ENCODE results near the gene TTC14. TPM values are rescaled to one million over a fixed set of nuclear protein-coding genes. Genes with fewer than 3 reads are reported as not detected.

The TTC14 gene
- total RNA-seq (2013; cell fraction: nucleolus; rRNA removed) = 80.0 and 84.1 TPM in 2 replicates
- total RNA-seq (2014; rRNA removed) = 27.6 and 37.5 TPM in 2 replicates
- 31.2 and 33.1 TPM in 2 replicates for total RNA-seq (2014; rRNA removed; fragmentation: Illumina TruSeq; extraction: Trizol)
- total RNA-seq (2021) = 40.8 and 42.7 TPM in 2 replicates
- polyA plus RNA-seq (2011; ENCODE audit: low read depth) = 14.3 TPM
- polyA plus RNA-seq (2011; rRNA removed) = 81.5 and 114 TPM in 2 replicates
- polyA plus RNA-seq (2011; cell fraction: cytosol; rRNA removed) = 26.4 and 29.1 TPM in 2 replicates
- 54.2 and 84.1 TPM in 2 replicates for polyA plus RNA-seq (2011; cell fraction: nucleus; rRNA removed)
- 21.6 TPM in 2 replicates for polyA plus RNA-seq (2012)
- polyA plus RNA-seq (2014; fragmentation: Illumina TruSeq; extraction: Trizol) = 36.2 and 43.8 TPM in 2 replicates
- polyA plus RNA-seq (2014; fragmentation: Nextera tagmentation; extraction: Ambion mirVana) = 10 to 100 TPM; 14.0 to 22.4 TPM
- 30.8 and 33.3 TPM in 2 replicates for polyA plus RNA-seq (2014; rRNA removed)
- 10 to 100 TPM; 23.3 to 24.1 TPM for polyA plus RNA-seq (2016; fragmentation: Nextera tagmentation; extraction: Ambion mirVana)
- 43.7 and 56.2 TPM in 2 replicates for polyA minus RNA-seq (2011; rRNA and poly(A)+ RNA removed)
- 15.7 and 28.3 TPM in 2 replicates for polyA minus RNA-seq (2011; cell fraction: cytosol; rRNA and poly(A)+ RNA removed)
- polyA minus RNA-seq (2011; cell fraction: nucleus; rRNA and poly(A)+ RNA removed) = 76.4 and 118 TPM in 2 replicates
- percentile 96 among the genes with signal in this experiment for Bru-seq, nascent RNA
- percentile 92 among the genes with signal in this experiment for BruChase-seq, experiment 1, labeled RNA remaining after a 6-hour chase
- BruChase-seq, experiment 2, labeled RNA remaining after a 2-hour chase = percentile 97 among the genes with signal in this experiment
- long read RNA-seq, experiment 1, full-length matches to known transcripts = 20 of 67 reads
- long read RNA-seq, experiment 1, partial matches to known transcripts = 37 of 67 reads
- long read RNA-seq, experiment 1, other reads (novel, unspliced or antisense) = 10 of 67 reads
- long read RNA-seq, experiment 2, full-length matches to known transcripts = 82 of 416 reads
- long read RNA-seq, experiment 2, partial matches to known transcripts = 278 of 416 reads
- long read RNA-seq, experiment 2, other reads (novel, unspliced or antisense) = 56 of 416 reads

- ChIA-PET SMC1A (ENCODE audit: uncharacterized antibody, unreplicated experiment) (interaction anchor here (0.6 to 2.1 kb wide), 15 partner anchors 14 to 790 kb away, joined by 3 to 9 read pairs (median 3); partner anchors contain the start of gene CCDC39), RAD21 (ENCODE audit: unreplicated experiment) (interaction anchor here (0.6 to 3.5 kb wide), 12 partner anchors 10 to 790 kb away, joined by 3 to 13 read pairs (median 4); partner anchors contain the start of genes CCDC39 and FXR1), CTCF (interaction anchor here (0.7 to 2.5 kb wide), 11 partner anchors 10 to 1039 kb away, joined by 3 to 11 read pairs (median 4); partner anchors contain the start of genes ACTL6A and CCDC39), POLR2A (interaction anchor here (0.7 to 1.0 kb wide), 3 partner anchors 20 to 43 kb away, joined by 3 to 8 read pairs (median 3); no protein-coding TSS in a partner anchor)
- Histone ChIP-seq H3K27me3 (replicated peaks in 1 of 2; ENCODE audit: control insufficient read depth in 2 of 2, insufficient read depth in 2 of 2, low read length in 1 of 2) (no peaks in the 10 kb centered on the region), H3K9ac (ENCODE audit: control insufficient read depth, insufficient read depth, low read length) (peak within 1 kb of the TSS; percentile 77), H2AFZ (ENCODE audit: control insufficient read depth, low read depth, low read length) (peak within 1 kb of the TSS; percentile 99), H3K79me2 (ENCODE audit: control insufficient read depth, insufficient read depth, low read length) (peaks cover 19% of the 10 kb centered on the region), H3K4me3 (peak within 1 kb of the TSS; percentile 90), H3K36me3 (ENCODE audit: control insufficient read depth in 2 of 2, insufficient read depth in 2 of 2, low read length in 1 of 2) (peaks cover 0 to 5% of the 10 kb centered on the region in 2 experiments; a peak in 1 of 4 replicates), H4K20me1 (ENCODE audit: control insufficient read depth, insufficient read depth) (no peaks in the 10 kb centered on the region), H3K4me1 (ENCODE audit: control insufficient read depth, insufficient read depth, low read length) (no peaks in the 10 kb centered on the region), H3K9me3 (replicated peaks; ENCODE audit: control insufficient read depth, insufficient read depth, low read length) (peaks cover 4% of the 10 kb centered on the region; the same call in 2 of the 3 replicates), H3K27ac (ENCODE audit: control insufficient read depth, insufficient read depth) (peak within 1 kb of the TSS; percentile 67), H3K4me2 (ENCODE audit: control insufficient read depth, insufficient read depth) (peak within 1 kb of the TSS; percentile 84)
- peak; percentile 95 for ATAC-seq
- peak; percentile 81 for DNase-seq (ENCODE audit: low read depth, low spot score)
- WGBS (ENCODE audit: insufficient coverage, insufficient replicate concordance, low lambda C conversion rate, missing lambda C conversion rate) = 9% methylated on average over 70 of the region's 70 CpGs
- in situ Hi-C loops (cut with MboI) (loop anchor here (5.0 to 25.0 kb wide), 3 partner anchors 675 to 1265 kb away; partner anchors contain the start of gene MFN1), intact Hi-C loops (cut with micrococcal nuclease; ENCODE audit: unreplicated experiment) (loop anchor here (5.0 kb wide), 2 partner anchors 75 to 950 kb away; partner anchors contain the start of genes CCDC39 and USP13)
- BruUV-seq (replicated peaks) = TSS peak; percentile 97
- FAIRE-seq = peak; percentile 99
- 0 out of 2 replicates have a peak, but pooled peaks have one; percentile 12 for TF ChIP-seq BACH1 (IDR thresholded peaks at IDR 0.05; ENCODE audit: borderline replicate concordance)
- no peak for TF ChIP-seq CBX3 (IDR thresholded peaks at IDR 0.05; ENCODE audit: borderline replicate concordance, low read depth)
- TF ChIP-seq USF1 (IDR thresholded peaks at IDR 0.05; ENCODE audit: borderline replicate concordance, extremely low read length, insufficient read depth, low read depth, low read length) = no peak
- TF ChIP-seq ZNF274 (IDR thresholded peaks at IDR 0.05; ENCODE audit: insufficient read depth, insufficient read length) = no peak
- TF ChIP-seq MTA2 (IDR thresholded peaks at IDR 0.05; ENCODE audit: low read depth) = peak; percentile 55; the same call in 1 of the 2 replicates
- TF ChIP-seq CBX5 (IDR thresholded peaks at IDR 0.05; ENCODE audit: low read depth) = peak; percentile 89
- peak; percentile 93 for TF ChIP-seq POLR2A (IDR thresholded peaks at IDR 0.05; ENCODE audit: low read depth, low read length)
- peak; percentile 22 for TF ChIP-seq EED (IDR thresholded peaks at IDR 0.05; ENCODE audit: low read depth)
- peak; percentile 34 for TF ChIP-seq RAD21 (IDR thresholded peaks at IDR 0.05; ENCODE audit: insufficient read depth, low read depth, low read length)
- TF ChIP-seq MXI1 (IDR thresholded peaks at IDR 0.05; ENCODE audit: low read depth, low read length) = peak; percentile 59
- TF ChIP-seq NRF1 (conservative IDR thresholded peaks at IDR 0.05; ENCODE audit: low read depth, low read length) = no peak
- no peak for TF ChIP-seq KAT2A (conservative IDR thresholded peaks at IDR 0.05; ENCODE audit: control insufficient read depth, low read depth, low read length)
- peak; percentile 68; the same call in 1 of the 2 replicates for TF ChIP-seq TARDBP (IDR thresholded peaks at IDR 0.05; ENCODE audit: borderline replicate concordance)
- peak; percentile 96 for TF ChIP-seq NR2C1 (IDR thresholded peaks at IDR 0.05)
- no peak; the same call in 1 of the 2 replicates for TF ChIP-seq MTA3 (IDR thresholded peaks at IDR 0.05; ENCODE audit: borderline replicate concordance, low read length)
Observed at GRCh38 chr3:180601688-180602666, at the start of gene TTC14. TSS of gene TTC14 (plus strand) at chr3:180602163. CDS start at chr3:180602262, 99 bp downstream.
